SU-DHL-6 (cell line): Measurements from ENCODE around the gene RETN.

ENCODE experiments used
- EZH2phosphoT487 ChIP-seq: fragments of 200-600 bp; sonication (generic), shearing (Covaris generic); conservative IDR thresholded peaks from 2 replicates; pipeline ENCODE4 v1.6.1; 2018; ENCODE audit warnings: mild to moderate bottlenecking, antibody characterized with exemption, low read length, moderate library complexity, mixed read lengths
- TF ChIP-seq, protein P1 (sequence below): fragments of 200-600 bp; sonication (generic); IDR thresholded peaks from one replicate; pipeline ENCODE4 v1.5.1; 2017; ENCODE audit warnings: antibody characterized with exemption, mild to moderate bottlenecking, low read length, moderate library complexity; ENCODE audit not compliant: insufficient read depth, poor library complexity, severe bottlenecking

DNA sequence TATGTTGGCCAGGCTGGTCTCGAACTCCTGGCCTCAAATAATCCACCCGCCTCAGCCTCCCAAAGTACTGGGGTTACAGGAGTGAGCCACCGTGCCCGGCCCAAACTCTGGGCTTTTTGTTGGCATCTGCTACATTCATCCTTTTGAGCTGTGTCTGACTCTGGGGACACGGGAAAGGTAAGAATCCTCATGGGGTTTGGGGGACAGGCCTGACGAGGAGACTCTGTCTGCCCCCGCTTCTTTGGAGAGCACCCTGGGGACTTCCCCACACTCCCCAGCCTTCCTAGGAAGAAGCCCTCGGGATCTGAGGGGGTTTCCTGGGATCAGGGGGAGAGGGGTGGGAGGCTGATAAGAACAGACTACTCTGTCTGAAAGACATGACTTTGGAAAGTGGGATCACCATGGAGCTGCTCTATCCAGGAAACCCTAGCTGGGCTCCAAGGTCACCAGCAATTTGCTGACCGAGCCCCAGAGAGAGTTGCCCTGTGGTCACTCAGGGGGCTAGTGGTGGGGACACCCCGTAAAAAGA, 41.1 kb downstream of the RETN start:
- TF ChIP-seq, protein P1, sequence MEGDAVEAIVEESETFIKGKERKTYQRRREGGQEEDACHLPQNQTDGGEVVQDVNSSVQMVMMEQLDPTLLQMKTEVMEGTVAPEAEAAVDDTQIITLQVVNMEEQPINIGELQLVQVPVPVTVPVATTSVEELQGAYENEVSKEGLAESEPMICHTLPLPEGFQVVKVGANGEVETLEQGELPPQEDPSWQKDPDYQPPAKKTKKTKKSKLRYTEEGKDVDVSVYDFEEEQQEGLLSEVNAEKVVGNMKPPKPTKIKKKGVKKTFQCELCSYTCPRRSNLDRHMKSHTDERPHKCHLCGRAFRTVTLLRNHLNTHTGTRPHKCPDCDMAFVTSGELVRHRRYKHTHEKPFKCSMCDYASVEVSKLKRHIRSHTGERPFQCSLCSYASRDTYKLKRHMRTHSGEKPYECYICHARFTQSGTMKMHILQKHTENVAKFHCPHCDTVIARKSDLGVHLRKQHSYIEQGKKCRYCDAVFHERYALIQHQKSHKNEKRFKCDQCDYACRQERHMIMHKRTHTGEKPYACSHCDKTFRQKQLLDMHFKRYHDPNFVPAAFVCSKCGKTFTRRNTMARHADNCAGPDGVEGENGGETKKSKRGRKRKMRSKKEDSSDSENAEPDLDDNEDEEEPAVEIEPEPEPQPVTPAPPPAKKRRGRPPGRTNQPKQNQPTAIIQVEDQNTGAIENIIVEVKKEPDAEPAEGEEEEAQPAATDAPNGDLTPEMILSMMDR: no peak
- no peak for TF ChIP-seq EZH2phosphoT487
